Choroid plexus epithelial cell (primary cell): ENCODE results near the gene IRX5.
A peak's percentile ranks its signal among the peaks of the same experiment; 100 is the strongest.

ENCODE experiments used
- DNase-seq: peaks from one replicate; pipeline ENCODE4 v3.0.0-alpha.2; 2010; ENCODE audit warnings: low read depth
- H3K4me3 ChIP-seq: 2 replicates; pipeline ENCODE4 v1.5.1; 2011; ENCODE audit warnings: low read depth, mild to moderate bottlenecking, control low read depth, low read length, moderate library complexity
- CTCF ChIP-seq: conservative IDR thresholded peaks from 2 replicates; pipeline ENCODE4 v1.5.1; 2011; ENCODE audit warnings: low read depth, mild to moderate bottlenecking, control low read depth, inconsistent platforms, low read length, moderate library complexity

IRX5 gene

DNA sequence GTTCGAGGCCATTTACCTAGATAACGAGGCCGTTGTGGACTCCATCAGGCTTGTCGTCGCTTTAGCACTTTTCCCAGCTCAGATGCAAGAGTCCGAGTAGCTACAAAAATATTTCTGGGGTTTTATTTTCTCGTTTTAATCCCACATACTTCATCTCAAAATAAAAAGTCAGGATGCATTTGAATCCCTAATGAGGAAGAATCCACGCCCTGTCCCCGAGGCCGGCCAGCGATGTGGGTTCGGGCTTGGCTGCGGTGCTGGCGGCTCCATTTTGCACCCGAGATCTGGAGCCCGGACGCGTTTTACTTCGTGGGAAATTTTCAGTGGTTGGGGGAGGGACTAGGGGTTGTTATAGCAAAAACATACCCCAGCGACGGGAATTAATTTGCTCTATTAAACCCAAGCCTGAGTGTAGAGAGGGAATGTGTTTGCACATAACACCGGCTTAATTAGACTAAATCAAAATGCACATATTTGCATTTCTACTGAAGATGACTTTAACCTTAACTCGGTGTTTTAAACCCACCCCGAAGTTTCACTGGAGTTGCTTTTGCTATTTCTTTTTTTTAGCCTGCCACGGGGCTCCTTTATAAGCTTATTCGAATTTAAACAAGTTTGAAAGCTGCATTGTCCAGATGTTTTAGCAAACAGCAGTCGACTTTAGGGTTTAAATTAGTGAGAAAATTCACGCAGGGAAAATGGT, 4.8 kb downstream of the IRX5 start:
- no peak for TF ChIP-seq CTCF
- H3K4me3 ChIP-seq, result no peak overlapping the region
- no peak for DNase-seq

DNA sequence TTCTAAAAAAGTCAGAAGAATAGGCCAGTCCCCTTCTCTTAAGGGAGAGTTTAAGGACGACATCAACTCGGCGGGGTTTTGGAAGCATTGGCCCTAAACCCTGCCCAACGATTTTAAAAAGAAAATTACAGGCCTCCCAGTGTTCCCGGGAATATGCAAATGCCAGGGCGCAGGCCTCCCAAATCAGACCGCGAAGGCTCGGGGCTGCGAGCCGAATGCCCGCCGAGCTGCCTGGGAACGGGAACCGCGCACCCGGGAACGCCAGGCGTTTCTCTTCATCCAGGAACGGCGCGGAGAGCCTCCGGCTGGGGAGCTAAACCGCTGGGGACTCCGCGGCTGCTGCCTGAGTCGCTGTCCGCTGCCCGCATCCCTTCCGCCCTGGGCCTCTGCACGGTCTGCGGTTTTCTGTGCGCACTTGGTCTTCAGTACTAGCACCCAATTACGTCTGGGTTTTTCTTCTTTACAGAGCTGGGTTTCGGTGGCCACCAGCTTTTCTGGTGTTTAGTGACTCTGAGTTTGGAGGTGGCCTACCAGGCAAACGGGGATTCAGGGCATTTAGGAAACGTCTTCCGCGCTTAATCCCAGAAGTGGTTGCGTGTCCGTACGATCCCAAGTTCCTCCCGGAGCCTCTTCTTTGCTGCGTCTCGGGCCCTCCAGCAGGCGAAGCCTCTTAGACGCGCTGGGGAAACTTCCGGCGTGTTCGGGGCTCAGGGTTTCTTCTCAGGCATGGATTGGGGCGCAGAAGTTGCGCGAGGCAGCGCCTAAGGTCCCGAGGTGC, 5.7 kb downstream of the IRX5 start:
- TF ChIP-seq CTCF, result no peak
- peak; percentile 40 for DNase-seq
- no peak overlapping the region for H3K4me3 ChIP-seq

GRCh38 chr16:54936979-54937670, 6.5 kb downstream of the IRX5 start:
- H3K4me3 ChIP-seq, result peak overlapping the region; percentile 28
- peak; percentile 62 for TF ChIP-seq CTCF
- peak; percentile 30 for DNase-seq

DNA sequence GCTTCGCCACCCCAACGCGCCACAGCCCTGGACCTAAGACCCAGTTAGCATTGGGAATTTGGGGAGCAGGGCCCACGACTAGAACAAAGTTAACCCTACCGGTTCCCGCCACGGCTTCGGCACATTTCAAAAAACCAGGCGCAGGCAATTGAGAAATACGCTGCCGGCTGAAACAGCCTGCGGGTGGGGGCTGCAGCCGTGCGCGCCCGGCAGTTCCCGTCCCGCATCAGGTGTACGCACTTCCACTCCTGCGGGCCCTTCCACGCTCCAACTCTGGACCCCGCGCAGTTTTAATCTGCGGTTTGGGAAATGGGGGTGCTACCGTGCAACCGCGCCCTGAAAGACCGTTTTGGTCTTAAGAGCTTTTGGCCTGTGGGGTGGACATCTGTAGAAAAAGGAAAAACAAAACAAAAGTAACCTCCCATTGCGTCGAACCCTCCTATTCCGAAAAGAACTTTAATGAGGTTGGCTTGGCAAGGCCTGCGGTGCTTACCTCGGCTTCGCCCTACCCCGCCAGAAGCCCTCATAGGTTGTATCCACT, 7.1 kb downstream of the IRX5 start:
- no peak for TF ChIP-seq CTCF
- no peak for DNase-seq
- H3K4me3 ChIP-seq, result no peak overlapping the region

DNA sequence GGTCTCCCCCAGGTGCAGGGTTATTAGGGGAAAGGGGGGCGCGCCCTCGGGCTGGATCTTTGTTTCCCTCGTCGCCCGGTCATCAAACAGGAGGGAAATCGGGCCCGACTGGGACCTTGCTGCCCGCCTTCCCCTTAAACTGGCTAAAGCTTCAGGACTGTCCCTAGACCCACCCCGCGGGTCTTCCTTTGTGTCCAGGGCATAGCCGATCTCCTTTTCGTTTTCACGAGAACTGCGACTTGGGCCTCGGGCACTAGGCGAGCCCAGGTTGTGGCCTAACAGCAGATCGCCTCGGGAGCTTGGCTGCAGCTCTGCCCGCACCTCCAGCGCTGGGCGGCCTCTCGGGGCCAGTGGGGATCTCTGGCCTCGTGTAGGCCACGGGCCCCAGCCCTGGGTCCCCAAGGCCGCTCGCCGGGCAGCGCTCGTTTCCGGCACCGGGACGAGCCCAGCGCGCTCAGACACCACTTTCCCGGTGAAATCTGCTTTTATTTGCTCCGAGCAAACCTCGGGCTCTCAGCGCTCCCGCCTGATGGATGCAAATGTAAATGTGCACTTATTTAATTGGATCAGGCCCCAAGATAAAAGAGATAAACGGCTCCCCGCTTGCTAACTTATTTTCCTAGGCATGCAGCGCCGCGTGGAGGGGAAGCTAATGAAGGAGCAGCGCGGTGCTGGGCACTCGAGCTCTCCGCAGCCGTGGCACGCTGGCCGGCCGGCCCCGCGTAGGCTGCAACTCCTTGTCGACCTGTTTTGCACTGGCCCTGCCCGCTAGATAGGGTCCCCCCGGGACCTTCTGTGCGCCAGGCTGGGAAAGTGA, 7.8 kb downstream of the IRX5 start:
- TF ChIP-seq CTCF, result no peak

GRCh38 chr16:54939029-54939346, 8.3 kb downstream of the IRX5 start:
- DNase-seq, result no peak
- no peak for TF ChIP-seq CTCF
- no peak overlapping the region for H3K4me3 ChIP-seq

More for the DNA sequence above, 7.8 kb downstream of the IRX5 start:
- peak; percentile 30 for DNase-seq
- no peak overlapping the region for H3K4me3 ChIP-seq
